Calu3 (cell line): ENCODE data around the gene SFXN4. TPM values are rescaled to one million over a fixed set of nuclear protein-coding genes. Genes with fewer than 3 reads are reported as not detected.

ENCODE experiments used
- BruUV-seq: library from RNA; stranded (reverse); fragments of 400-500 nt; replicated peaks from 2 replicates; lab custom pipeline; 2021; lab: Mats Ljungman, UMichigan
- CTCF ChIA-PET: fragments of 300-600 bp; sonication (Branson Sonifier 250); formaldehyde crosslinking; loops from one replicate; lab custom pipeline; 2022; ENCODE audit warnings: antibody characterized with exemption; lab: Charles Lee
- DNase-seq: peaks from one replicate; pipeline ENCODE4 v3.0.0; 2022
- H3K27ac Mint-ChIP-seq: one replicate; pipeline ENCODE4 v1.8.0; 2022; ENCODE audit warnings: mixed read lengths; ENCODE audit not compliant: unreplicated experiment
- H3K27me3 Mint-ChIP-seq: one replicate; pipeline ENCODE4 v1.8.0; 2022; ENCODE audit warnings: mixed read lengths; ENCODE audit not compliant: unreplicated experiment
- H3K36me3 Mint-ChIP-seq: one replicate; pipeline ENCODE4 v1.8.0; 2022; ENCODE audit warnings: mild to moderate bottlenecking, moderate library complexity, mixed read lengths; ENCODE audit not compliant: insufficient read depth, unreplicated experiment
- H3K4me1 Mint-ChIP-seq: one replicate; pipeline ENCODE4 v1.8.0; 2022; ENCODE audit warnings: mild to moderate bottlenecking, low read depth, mixed read lengths; ENCODE audit not compliant: unreplicated experiment
- H3K4me3 Mint-ChIP-seq: one replicate; pipeline ENCODE4 v1.8.0; 2022; ENCODE audit warnings: mild to moderate bottlenecking, low read depth, moderate library complexity, mixed read lengths; ENCODE audit not compliant: unreplicated experiment
- H3K9me3 Mint-ChIP-seq: one replicate; pipeline ENCODE4 v1.8.0; 2022; ENCODE audit warnings: low read depth, mixed read lengths; ENCODE audit not compliant: unreplicated experiment
- intact Hi-C: fragments of 100-400 bp; cut with micrococcal nuclease; formaldehyde crosslinking; loops from one replicate; pipeline ENCODE4 v1.10.0; 2022; ENCODE audit not compliant: unreplicated experiment
- total RNA-seq: library from RNA; stranded (reverse); gene quantifications from 2 replicates; pipeline ENCODE4 v1.2.3, GENCODE V29; 2022
- TF ChIP-seq, protein P1 (sequence below): fragments of 200-600 bp; IDR thresholded peaks from one replicate; pipeline ENCODE4 v1.8.0; 2022; ENCODE audit warnings: antibody characterized with exemption; ENCODE audit not compliant: unreplicated experiment

The SFXN4 gene
- total RNA-seq, 1 experiment from 2014 or later = 19.9 TPM

DNA sequence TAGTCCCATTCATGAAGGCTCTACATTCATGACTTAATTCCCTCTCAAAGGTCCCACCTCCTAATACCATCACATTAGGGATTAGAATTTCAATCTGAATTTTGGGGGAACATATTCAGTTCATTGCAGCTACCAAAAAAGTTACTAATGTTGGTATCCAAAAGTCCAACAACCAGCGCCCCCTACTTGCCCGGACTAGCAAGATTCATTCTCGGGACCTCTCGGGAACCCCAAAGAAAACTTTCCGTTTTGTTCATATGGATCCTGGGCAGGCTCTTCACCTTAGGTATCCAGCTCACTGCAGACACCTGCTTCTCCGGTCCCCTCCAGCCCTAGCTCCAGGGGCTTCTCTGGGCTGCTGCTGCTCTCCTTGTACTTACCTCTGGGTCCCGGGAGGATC, 32.9 kb upstream of the SFXN4 start:
- TF ChIP-seq, protein P1, sequence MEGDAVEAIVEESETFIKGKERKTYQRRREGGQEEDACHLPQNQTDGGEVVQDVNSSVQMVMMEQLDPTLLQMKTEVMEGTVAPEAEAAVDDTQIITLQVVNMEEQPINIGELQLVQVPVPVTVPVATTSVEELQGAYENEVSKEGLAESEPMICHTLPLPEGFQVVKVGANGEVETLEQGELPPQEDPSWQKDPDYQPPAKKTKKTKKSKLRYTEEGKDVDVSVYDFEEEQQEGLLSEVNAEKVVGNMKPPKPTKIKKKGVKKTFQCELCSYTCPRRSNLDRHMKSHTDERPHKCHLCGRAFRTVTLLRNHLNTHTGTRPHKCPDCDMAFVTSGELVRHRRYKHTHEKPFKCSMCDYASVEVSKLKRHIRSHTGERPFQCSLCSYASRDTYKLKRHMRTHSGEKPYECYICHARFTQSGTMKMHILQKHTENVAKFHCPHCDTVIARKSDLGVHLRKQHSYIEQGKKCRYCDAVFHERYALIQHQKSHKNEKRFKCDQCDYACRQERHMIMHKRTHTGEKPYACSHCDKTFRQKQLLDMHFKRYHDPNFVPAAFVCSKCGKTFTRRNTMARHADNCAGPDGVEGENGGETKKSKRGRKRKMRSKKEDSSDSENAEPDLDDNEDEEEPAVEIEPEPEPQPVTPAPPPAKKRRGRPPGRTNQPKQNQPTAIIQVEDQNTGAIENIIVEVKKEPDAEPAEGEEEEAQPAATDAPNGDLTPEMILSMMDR = no peak
- H3K9me3 Mint-ChIP-seq = no peaks in the 10 kb centered on the region
- H3K4me1 Mint-ChIP-seq = no peaks in the 10 kb centered on the region
- peak; percentile 32 for DNase-seq
- H3K27me3 Mint-ChIP-seq = no peaks in the 10 kb centered on the region
- no peak overlapping the region for H3K27ac Mint-ChIP-seq
- intact Hi-C loops = loop anchor here (2.0 to 5.0 kb wide), 3 partner anchors 246 to 396 kb away; no protein-coding TSS in a partner anchor
- H3K4me3 Mint-ChIP-seq = no peak overlapping the region
- no peaks in the 10 kb centered on the region for H3K36me3 Mint-ChIP-seq
- CTCF ChIA-PET = interaction anchor here (1.1 kb wide), 1 partner anchor 249 kb away, joined by 3 read pairs; no protein-coding TSS in a partner anchor
- BruUV-seq = no TSS peak

- CTCF ChIA-PET = no interaction called here
- BruUV-seq = no TSS peak
- Mint-ChIP-seq H3K27me3 (no peaks in the 10 kb centered on the region), H3K4me3 (no peak overlapping the region), H3K9me3 (no peaks in the 10 kb centered on the region), H3K27ac (no peak overlapping the region), H3K36me3 (no peaks in the 10 kb centered on the region), H3K4me1 (no peaks in the 10 kb centered on the region)
- TF ChIP-seq, protein P1 = no peak
- intact Hi-C loops = loop anchor here (2.0 to 5.0 kb wide), 3 partner anchors 247 to 397 kb away; no protein-coding TSS in a partner anchor
- no peak for DNase-seq
These were observed 32.4 kb upstream of the SFXN4 start for GRCh38 chr10:119197921-119198320.

DNA sequence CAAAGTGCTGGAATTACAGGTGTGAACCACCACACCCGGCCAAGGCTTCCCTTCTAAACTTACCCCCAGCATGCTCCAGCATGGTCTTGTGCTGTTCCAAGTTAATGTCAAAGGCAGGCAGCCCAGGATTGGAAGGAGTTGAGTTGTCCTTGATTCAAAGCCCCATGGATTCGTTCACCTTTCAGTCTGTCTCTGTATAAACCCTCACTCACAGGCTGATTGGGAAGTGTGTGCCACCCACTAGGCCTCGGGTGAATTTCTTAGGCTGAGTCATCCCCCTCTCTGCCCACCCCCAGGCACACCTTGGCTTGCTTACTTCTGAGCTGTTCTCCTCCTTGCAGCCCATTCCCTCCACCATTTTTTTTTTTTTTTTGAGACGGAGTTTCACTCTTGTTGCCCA, 26.4 kb upstream of the SFXN4 start:
- Mint-ChIP-seq H3K9me3 (no peaks in the 10 kb centered on the region), H3K4me1 (no peaks in the 10 kb centered on the region), H3K27ac (no peak overlapping the region), H3K27me3 (no peaks in the 10 kb centered on the region), H3K36me3 (no peaks in the 10 kb centered on the region), H3K4me3 (no peak overlapping the region)
- TF ChIP-seq, protein P1 = no peak
- no TSS peak for BruUV-seq
- CTCF ChIA-PET = no interaction called here
- intact Hi-C loops = no loop called here
- DNase-seq = no peak

- no peaks in the 10 kb centered on the region for H3K27me3 Mint-ChIP-seq
- no peaks in the 10 kb centered on the region for H3K36me3 Mint-ChIP-seq
- H3K4me1 Mint-ChIP-seq = no peaks in the 10 kb centered on the region
- TF ChIP-seq, protein P1 = no peak
- H3K4me3 Mint-ChIP-seq = no peak overlapping the region
- no peak overlapping the region for H3K27ac Mint-ChIP-seq
- no TSS peak for BruUV-seq
- no peak for DNase-seq
- CTCF ChIA-PET = interaction anchor here (0.8 kb wide), 1 partner anchor 278 kb away, joined by 12 read pairs; no protein-coding TSS in a partner anchor
- no peaks in the 10 kb centered on the region for H3K9me3 Mint-ChIP-seq
- intact Hi-C loops = no loop called here
These were observed 25.7 kb upstream of the SFXN4 start for GRCh38 chr10:119190954-119191785.
